NB4 (cell line): ENCODE measurements around the gene SEC24C.
"Not testable (repeated sequence)": the region's sequence is repeated elsewhere in the genome, so short reads cannot be mapped to it uniquely, and the experiment has no call there.

ENCODE experiments used
- CTCF ChIP-seq: IDR thresholded peaks from one replicate; pipeline ENCODE4 v1.5.1; 2012; ENCODE audit warnings: low read depth, low read length
- POLR2A ChIP-seq: IDR thresholded peaks from 2 replicates; pipeline ENCODE4 v1.6.1; 2011; ENCODE audit warnings: mild to moderate bottlenecking; ENCODE audit not compliant: insufficient read length; ENCODE audit errors: extremely low read depth

- TF ChIP-seq POLR2A, CTCF: not testable (repeated sequence)
These were observed 45.4 kb upstream of the SEC24C start for GRCh38 chr10:73698819-73699218.
